Endodermal cell (in vitro differentiated cells): ENCODE data around the gene SELENOS. TPM values are rescaled to one million over a fixed set of nuclear protein-coding genes. Genes with fewer than 3 reads are reported as not detected.
A peak's percentile ranks its signal among the peaks of the same experiment; 100 is the strongest.

Experiments used
- DNase-seq: peaks from one replicate; pipeline ENCODE4 v3.0.0-alpha.2; 2017
- H3K27ac ChIP-seq: 2 replicates; pipeline ENCODE4 v1.5.1; 2013; ENCODE audit warnings: mild to moderate bottlenecking, low read depth, low read length, moderate library complexity
- H3K27me3 ChIP-seq: 2 replicates; pipeline ENCODE4 v1.6.1; 2013; ENCODE audit warnings: mild to moderate bottlenecking, low read length, moderate library complexity; ENCODE audit not compliant: insufficient read depth, control insufficient read depth, poor library complexity, severe bottlenecking
- H3K36me3 ChIP-seq: 2 replicates; pipeline ENCODE4 v1.7.0; 2013; ENCODE audit warnings: mild to moderate bottlenecking, low read length, moderate library complexity; ENCODE audit not compliant: control insufficient read depth, insufficient read depth
- H3K4me1 ChIP-seq: one replicate; pipeline ENCODE4 v1.7.0; 2013; ENCODE audit warnings: low read length; ENCODE audit not compliant: control insufficient read depth, insufficient read depth
- H3K4me3 ChIP-seq: 2 replicates; pipeline ENCODE4 v1.5.1; 2013; ENCODE audit warnings: mild to moderate bottlenecking, low read length, moderate library complexity
- H3K9ac ChIP-seq: 2 replicates; pipeline ENCODE4 v1.6.1; 2013; ENCODE audit warnings: mild to moderate bottlenecking, low read length, moderate library complexity; ENCODE audit not compliant: poor library complexity, severe bottlenecking; ENCODE audit errors: extremely low read depth
- H3K9me3 ChIP-seq: 2 replicates; pipeline ENCODE4 v1.6.1; 2013; ENCODE audit warnings: mild to moderate bottlenecking, low read length, moderate library complexity; ENCODE audit not compliant: control insufficient read depth
- H3K27ac Mint-ChIP-seq: 2 replicates; pipeline ENCODE4 v1.8.0; 2020; ENCODE audit warnings: mixed read lengths
- H3K27me3 Mint-ChIP-seq: 2 replicates; pipeline ENCODE4 v1.8.0; 2021; ENCODE audit warnings: mild to moderate bottlenecking, mixed read lengths; ENCODE audit not compliant: insufficient read depth
- H3K36me3 Mint-ChIP-seq: 2 replicates; pipeline ENCODE4 v1.8.0; 2020; ENCODE audit warnings: low read depth, mixed read lengths
- H3K4me1 Mint-ChIP-seq: 2 replicates; pipeline ENCODE4 v1.8.0; 2020; ENCODE audit warnings: mixed read lengths
- H3K4me3 Mint-ChIP-seq: 2 replicates; pipeline ENCODE4 v1.8.0; 2020; ENCODE audit warnings: mild to moderate bottlenecking, moderate library complexity, mixed read lengths
- H3K9me3 Mint-ChIP-seq: 2 replicates; pipeline ENCODE4 v1.8.0; 2020; ENCODE audit warnings: mild to moderate bottlenecking, mixed read lengths
- CTCF ChIP-seq: fragments of 200-600 bp; sonication (generic); conservative IDR thresholded peaks from 2 replicates; pipeline ENCODE4 v1.5.0; 2021; ENCODE audit warnings: antibody characterized with exemption, mild to moderate bottlenecking
- WGBS, 2 experiments: methylation state at CpG; one replicate each; pipeline versions ENCODE4 v1.1.5 to v1.1.7; 2013; ENCODE audit warnings: missing lambda C conversion rate in 2 of 2, mixed read lengths in 1 of 2; ENCODE audit not compliant: insufficient coverage in 1 of 2, insufficient read length in 1 of 2; 5-methylcytosine and 5-hydroxymethylcytosine counted together
- long read RNA-seq, 4 experiments: library from polyadenylated mRNA in 2 of 4; library from RNA in 1 of 4; library from capped mRNA in 1 of 4; stranded (forward) in 3 of 4; unstranded in 1 of 4; transcript quantifications; one replicate each; pipeline ENCODE4 v2.0.0, GENCODE V29; 2020 to 2021; ENCODE audit warnings: inconsistent platforms in 1 of 4
- polyA plus RNA-seq, 2 experiments: library from polyadenylated mRNA; stranded (reverse); fragments of 50-300 nt; gene quantifications; one replicate each; pipeline ENCODE4 v1.2.3, GENCODE V29; 2013
- total RNA-seq, 2 donors: library from RNA; stranded (reverse); fragmentation: NEBNext Ultra II Directional in 1 of 2; extraction: Animal tissue kit (Norgen Biotek cat#: 25700) in 1 of 2; gene quantifications; 2 replicates in 1 of 2; 3 replicates in 1 of 2; pipeline ENCODE4 v1.2.1, GENCODE V29; 2021

The SELENOS gene
- total RNA-seq, result 10 to 100 TPM; 56.1 to 60.5 TPM
- 63.3 TPM for polyA plus RNA-seq (2013, experiment 1 of 2)
- polyA plus RNA-seq (2013, experiment 2 of 2), result 61.3 TPM
- long read RNA-seq, experiment 1, transcript SELENOS-203 (6 exons, 1,188 nt), result major isoform, 25 of 39 reads
- long read RNA-seq, experiment 1, partial matches to known transcripts, result 6 of 39 reads
- long read RNA-seq, experiment 1, other reads (novel, unspliced or antisense), result 7 of 39 reads
- long read RNA-seq, experiment 2, transcript SELENOS-203 (6 exons, 1,188 nt), result major isoform, 130 of 147 reads
- long read RNA-seq, experiment 2, transcript SELENOS-201 (7 exons, 1,439 nt), result minor isoform, 5 of 147 reads
- long read RNA-seq, experiment 2, partial matches to known transcripts, result 1 of 147 reads
- long read RNA-seq, experiment 2, other reads (novel, unspliced or antisense), result 11 of 147 reads
- long read RNA-seq, experiment 3, transcript SELENOS-203 (6 exons, 1,188 nt), result major isoform, 124 of 145 reads
- long read RNA-seq, experiment 3, partial matches to known transcripts, result 1 of 145 reads
- long read RNA-seq, experiment 3, other reads (novel, unspliced or antisense), result 10 of 145 reads
- long read RNA-seq, experiment 4, transcript SELENOS-201 (7 exons, 1,439 nt), result minor isoform, 6 of 195 reads
- long read RNA-seq, experiment 4, transcript SELENOS-203 (6 exons, 1,188 nt), result major isoform, 178 of 195 reads
- long read RNA-seq, experiment 4, partial matches to known transcripts, result 3 of 195 reads
- long read RNA-seq, experiment 4, other reads (novel, unspliced or antisense), result 8 of 195 reads

- no peaks in the 10 kb centered on the region for H3K27me3 Mint-ChIP-seq
- peaks cover 57% of the 10 kb centered on the region for H3K36me3 Mint-ChIP-seq
- peaks cover 6% of the 10 kb centered on the region for H3K9me3 Mint-ChIP-seq
- peak within 1 kb of the TSS; percentile 92 for H3K4me3 Mint-ChIP-seq
- H3K27ac Mint-ChIP-seq, result peak within 1 kb of the TSS; percentile 97
- peaks cover 53% of the 10 kb centered on the region for H3K36me3 ChIP-seq
- H3K9me3 ChIP-seq, result peaks cover 10% of the 10 kb centered on the region
- H3K27me3 ChIP-seq, result no peaks in the 10 kb centered on the region
- peak within 1 kb of the TSS; percentile 47 for H3K27ac ChIP-seq
- no peak for TF ChIP-seq CTCF
- H3K9ac ChIP-seq, result peak within 1 kb of the TSS; percentile 95
- H3K4me1 ChIP-seq, result peaks cover 3% of the 10 kb centered on the region
- 1 to 2% methylated on average over 24 to 91 of the region's 91 CpGs for WGBS, 2 experiments
- H3K4me3 ChIP-seq, result peak within 1 kb of the TSS; percentile 99
- H3K4me1 Mint-ChIP-seq, result peaks cover 20% of the 10 kb centered on the region
- peak; percentile 94 for DNase-seq
Measured at GRCh38 chr15:101277038-101277822, at the start of gene SELENOS. Gene SELENOS (minus strand): TSS chr15:101277485. CDS start chr15:101277417, 68 bp downstream.

DNA sequence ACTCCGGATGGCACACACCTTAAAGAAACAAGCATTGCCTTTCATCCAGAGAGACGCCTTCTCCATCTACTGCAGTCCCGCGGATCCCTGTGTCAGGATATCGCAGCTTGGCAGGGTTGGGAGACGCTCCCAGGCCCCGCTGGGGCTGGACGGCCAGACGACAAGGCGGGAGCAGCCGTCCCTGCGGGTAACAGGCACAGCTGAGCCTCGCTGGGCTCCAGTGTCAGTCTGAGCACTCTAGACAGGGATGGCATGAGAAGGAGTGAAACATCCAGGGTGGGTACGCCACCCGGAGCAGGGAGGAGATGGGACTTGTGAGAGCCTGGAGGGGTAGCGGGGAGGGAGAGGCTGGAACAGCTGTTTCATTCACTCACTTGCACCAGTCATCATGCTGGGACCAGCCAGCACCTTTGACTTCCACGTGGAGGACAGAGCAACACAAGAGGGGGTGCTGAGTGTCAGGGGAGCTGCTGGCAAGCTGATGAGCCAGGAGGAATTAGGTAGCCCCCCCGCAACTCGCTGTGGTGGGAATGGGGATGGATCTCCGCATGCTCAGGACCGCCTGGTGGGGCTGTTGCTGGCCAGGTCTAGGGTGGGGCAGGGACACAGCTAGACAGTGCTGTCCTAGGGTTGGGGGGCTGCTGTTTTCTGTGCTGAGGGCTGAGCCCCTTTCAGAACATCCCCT lies 49.3 kb upstream of the SELENOS start:
- Histone ChIP-seq H3K4me3 (no peak overlapping the region), H3K9ac (no peak overlapping the region), H3K36me3 (no peaks in the 10 kb centered on the region), H3K27ac (no peak overlapping the region), H3K4me1 (no peaks in the 10 kb centered on the region), H3K9me3 (no peaks in the 10 kb centered on the region), H3K27me3 (no peaks in the 10 kb centered on the region)
- Mint-ChIP-seq H3K36me3 (no peaks in the 10 kb centered on the region), H3K4me3 (no peak overlapping the region), H3K27ac (no peak overlapping the region), H3K27me3 (peaks cover 22% of the 10 kb centered on the region), H3K9me3 (no peaks in the 10 kb centered on the region), H3K4me1 (no peaks in the 10 kb centered on the region)
- TF ChIP-seq CTCF, result no peak
- peak; percentile 35 for DNase-seq
- 81 to 88% methylated on average over 12 to 21 of the region's 21 CpGs for WGBS, 2 experiments

GRCh38 chr15:101326026-101326315 lies 48.7 kb upstream of the SELENOS start:
- Mint-ChIP-seq H3K4me3 (no peak overlapping the region), H3K27me3 (peaks cover 17% of the 10 kb centered on the region)

More at GRCh38 chr15:101326026-101326315, 48.7 kb upstream of the SELENOS start:
- DNase-seq, result no peak
- Mint-ChIP-seq H3K9me3 (no peaks in the 10 kb centered on the region), H3K27ac (no peak overlapping the region), H3K4me1 (no peaks in the 10 kb centered on the region), H3K36me3 (no peaks in the 10 kb centered on the region)
- Histone ChIP-seq H3K27me3 (no peaks in the 10 kb centered on the region), H3K9me3 (no peaks in the 10 kb centered on the region), H3K4me1 (no peaks in the 10 kb centered on the region), H3K27ac (no peak overlapping the region), H3K9ac (no peak overlapping the region), H3K36me3 (no peaks in the 10 kb centered on the region), H3K4me3 (no peak overlapping the region)
- TF ChIP-seq CTCF, result no peak
- WGBS, 2 experiments, result 93 to 96% methylated on average over 4 to 8 of the region's 8 CpGs
